IMR-90 (cell line): ENCODE measurements around the gene SLC22A16. TPM values are rescaled to one million over a fixed set of nuclear protein-coding genes. Genes with fewer than 3 reads are reported as not detected.

Experiments
- ATAC-seq: fragments of 200-7000 bp; cut with Tn5 transposase; 2 replicates; pipeline ENCODE4 v1.9.1; 2020; ENCODE audit warnings: low read depth, mild to moderate bottlenecking, moderate library complexity
- BruUV-seq: library from RNA; stranded (reverse); fragments of 400-500 nt; replicated peaks from 2 replicates; lab custom pipeline; 2021; lab: Mats Ljungman, UMichigan
- CTCF ChIA-PET: fragments of 300-600 bp; formaldehyde crosslinking; extraction: SDS; loops from one replicate; lab custom pipeline; 2021; ENCODE audit warnings: antibody characterized with exemption; lab: Yijun Ruan, JAX
- POLR2A ChIA-PET: fragments of 300-600 bp; sonication (Branson Sonifier 250); formaldehyde crosslinking; loops from one replicate; lab custom pipeline; 2022; ENCODE audit warnings: antibody characterized with exemption; ENCODE audit not compliant: unreplicated experiment; lab: Charles Lee
- DNase-seq: peaks from one replicate; pipeline ENCODE4 v3.0.0; 2013
- H2AFZ ChIP-seq: replicated peaks from 2 replicates; pipeline ENCODE3; 2013; ENCODE audit warnings: low read length, mild to moderate bottlenecking; ENCODE audit not compliant: poor library complexity
- H2AK5ac ChIP-seq: 2 replicates; pipeline ENCODE4 v1.6.1; 2013; ENCODE audit warnings: low read depth, low read length, inconsistent platforms
- H2AK9ac ChIP-seq: replicated peaks from 2 replicates; pipeline ENCODE3; 2013; ENCODE audit warnings: mild to moderate bottlenecking, low read depth, low read length, moderate library complexity; ENCODE audit not compliant: poor library complexity
- H2BK120ac ChIP-seq: 2 replicates; pipeline ENCODE4 v1.6.1; 2013; ENCODE audit warnings: low read depth, low read length, inconsistent platforms
- H2BK15ac ChIP-seq: 3 replicates; pipeline ENCODE4 v1.6.1; 2013; ENCODE audit warnings: low read depth, low read length, inconsistent platforms
- H2BK20ac ChIP-seq: 2 replicates; pipeline ENCODE4 v1.6.1; 2013; ENCODE audit warnings: low read depth, mild to moderate bottlenecking, inconsistent platforms, low read length, moderate library complexity
- H2BK5ac ChIP-seq: 2 replicates; pipeline ENCODE4 v1.6.1; 2013; ENCODE audit warnings: mild to moderate bottlenecking, low read depth, low read length, inconsistent platforms; ENCODE audit not compliant: poor library complexity, severe bottlenecking
- H3K14ac ChIP-seq: replicated peaks from 2 replicates; pipeline ENCODE4 v1.6.1; 2013; ENCODE audit warnings: low read depth, low read length, inconsistent platforms
- H3K18ac ChIP-seq: 2 replicates; pipeline ENCODE4 v1.6.1; 2013; ENCODE audit warnings: low read depth, low read length, control low read depth
- H3K23ac ChIP-seq: 2 replicates; pipeline ENCODE4 v1.6.1; 2013; ENCODE audit warnings: low read depth, low read length, inconsistent platforms
- H3K27ac ChIP-seq: 2 replicates; pipeline ENCODE4 v1.5.1; 2013; ENCODE audit warnings: mild to moderate bottlenecking, control low read depth, low read length; ENCODE audit not compliant: insufficient read depth
- H3K27me3 ChIP-seq: 2 replicates; pipeline ENCODE4 v1.6.1; 2013; ENCODE audit warnings: low read length; ENCODE audit not compliant: control insufficient read depth, insufficient read depth
- H3K36me3 ChIP-seq: 2 replicates; pipeline ENCODE4 v1.6.1; 2013; ENCODE audit warnings: low read length, mixed read lengths; ENCODE audit not compliant: control insufficient read depth, insufficient read depth
- H3K4ac ChIP-seq: 2 replicates; pipeline ENCODE4 v1.6.1; 2013; ENCODE audit warnings: low read depth, low read length, inconsistent platforms
- H3K4me1 ChIP-seq: 2 replicates; pipeline ENCODE4 v1.6.1; 2013; ENCODE audit warnings: low read length, mixed read lengths; ENCODE audit not compliant: control insufficient read depth, insufficient read depth
- H3K4me2 ChIP-seq: 2 replicates; pipeline ENCODE4 v1.6.1; 2013; ENCODE audit warnings: low read depth, mild to moderate bottlenecking, control low read depth, low read length, moderate library complexity
- H3K4me3 ChIP-seq: 2 replicates; pipeline ENCODE4 v1.5.1; 2013; ENCODE audit warnings: low read depth, mild to moderate bottlenecking, control low read depth, low read length, moderate library complexity; ENCODE audit not compliant: insufficient read depth
- H3K56ac ChIP-seq: 2 replicates; pipeline ENCODE4 v1.6.1; 2013; ENCODE audit warnings: low read length, inconsistent platforms; ENCODE audit not compliant: insufficient read depth; ENCODE audit errors: extremely low read depth
- H3K79me1 ChIP-seq, 2 experiments: 2 replicates each; pipeline ENCODE4 v1.6.1; 2013; ENCODE audit warnings: low read length in 2 of 2, inconsistent platforms in 1 of 2, low read depth in 1 of 2
- H3K9ac ChIP-seq: 2 replicates; pipeline ENCODE4 v1.6.1; 2013; ENCODE audit warnings: low read depth, low read length, control low read depth
- H3K9me1 ChIP-seq: 2 replicates; pipeline ENCODE4 v1.6.1; 2013; ENCODE audit warnings: low read length, inconsistent platforms; ENCODE audit not compliant: insufficient read depth
- H3K9me3 ChIP-seq: 2 replicates; pipeline ENCODE4 v1.6.1; 2013; ENCODE audit warnings: low read length; ENCODE audit not compliant: control insufficient read depth, insufficient read depth
- H4K20me1 ChIP-seq: 2 replicates; pipeline ENCODE4 v1.6.1; 2013; ENCODE audit warnings: low read length, inconsistent platforms; ENCODE audit not compliant: insufficient read depth
- H4K5ac ChIP-seq: 2 replicates; pipeline ENCODE4 v1.6.1; 2013; ENCODE audit warnings: mild to moderate bottlenecking, low read depth, low read length, control low read depth
- H4K8ac ChIP-seq, 2 experiments: 2 replicates each; pipeline ENCODE4 v1.6.1; 2013; ENCODE audit warnings: low read depth in 2 of 2, low read length in 2 of 2, control low read depth in 1 of 2, inconsistent platforms in 1 of 2
- H4K91ac ChIP-seq: 2 replicates; pipeline ENCODE4 v1.6.1; 2013; ENCODE audit warnings: low read depth, low read length, inconsistent platforms; ENCODE audit not compliant: insufficient read depth
- CEBPB ChIP-seq: IDR thresholded peaks from 2 replicates; pipeline ENCODE4 v1.6.1; 2012; ENCODE audit warnings: low read depth, low read length, improper control_type of control experiment
- CTCF ChIP-seq: conservative IDR thresholded peaks from 2 replicates; pipeline ENCODE4 v1.5.1; 2012; ENCODE audit warnings: mild to moderate bottlenecking, low read depth, low read length, improper control_type of control experiment
- MXI1 ChIP-seq: IDR thresholded peaks from 2 replicates; pipeline ENCODE4 v1.6.1; 2012; ENCODE audit warnings: low read depth, mild to moderate bottlenecking, low read length, moderate library complexity, borderline replicate concordance
- NFE2L2 ChIP-seq: fragments of 150-350 bp; IDR thresholded peaks from 2 replicates; pipeline ENCODE4 v1.6.1; 2016; ENCODE audit warnings: low read depth, mild to moderate bottlenecking, low read length
- RFX5 ChIP-seq: IDR thresholded peaks from 2 replicates; pipeline ENCODE4 v1.8.0; 2012; ENCODE audit warnings: low read depth, mild to moderate bottlenecking, low read length, moderate library complexity
- WGBS, 2 experiments: methylation state at CpG; one replicate each; pipeline versions ENCODE4 v1.1.5 to v1.1.7; 2013; ENCODE audit warnings: missing lambda C conversion rate in 2 of 2; ENCODE audit not compliant: insufficient read length in 1 of 2; ENCODE audit errors: extremely low coverage in 2 of 2; 5-methylcytosine and 5-hydroxymethylcytosine counted together
- dilution Hi-C: fragments of 300-500 bp; cut with HindIII; formaldehyde crosslinking; loops from one replicate; pipeline ENCODE4 v1.14.3; 2018; ENCODE audit warnings: low sequenced_read_pairs; ENCODE audit not compliant: unreplicated experiment
- in situ Hi-C: fragments of 300-500 bp; cut with MboI; formaldehyde crosslinking; loops from 3 replicates; pipeline ENCODE4 v1.14.3; 2019; ENCODE audit warnings: low sequenced_read_pairs, inconsistent platforms, mixed read lengths
- intact Hi-C: fragments of 100-400 bp; cut with micrococcal nuclease; formaldehyde crosslinking; loops from 2 replicates; pipeline ENCODE4 v1.10.0; 2022
- polyA plus RNA-seq, 3 experiments: library from polyadenylated mRNA; depleted of rRNA; stranded (reverse); fragments of >200 nt; gene quantifications; 2 replicates each; pipeline ENCODE4 v1.2.3, GENCODE V29; 2012; ENCODE audit warnings: low replicate concordance in 1 of 3
- total RNA-seq: library from RNA; depleted of rRNA; stranded (reverse); fragments of >200 nt; gene quantifications from 2 replicates; pipeline ENCODE4 v1.2.3, GENCODE V29; 2012

Gene SLC22A16
- total and polyA plus RNA-seq, 2 of the 4 experiments (the other 2 are of a cell fraction): not detected

GRCh38 chr6:110398778-110399177 lies 77.6 kb downstream of the SLC22A16 start (continued):
- no peak for TF ChIP-seq CTCF

- ATAC-seq (no peak), DNase-seq (no peak)
- no peak overlapping the region for H2AFZ ChIP-seq
- H4K20me1 ChIP-seq: no peaks in the 10 kb centered on the region
- dilution Hi-C loops: no loop called here
- no TSS peak for BruUV-seq
- H2BK15ac ChIP-seq: no peak overlapping the region
- H3K27ac ChIP-seq: no peak overlapping the region
- H3K9me3 ChIP-seq: no peaks in the 10 kb centered on the region
- no peak overlapping the region for H4K91ac ChIP-seq
- H3K9me1 ChIP-seq: 0 out of 2 replicates have a peak, but pooled peaks cover 3% of the 10 kb centered on the region
- H3K4me2 ChIP-seq: no peak overlapping the region
- H3K9ac ChIP-seq: no peak overlapping the region
- H2AK5ac ChIP-seq: no peak overlapping the region
- peaks cover 3% of the 10 kb centered on the region for H3K27me3 ChIP-seq
- H3K56ac ChIP-seq: no peak overlapping the region
- no peaks in the 10 kb centered on the region; the same call in 1 of the 2 replicates for H3K4me1 ChIP-seq
- H3K23ac ChIP-seq: no peak overlapping the region
- no CpG with 5 or more reads among the region's 4 CpGs for WGBS, 2 experiments
- TF ChIP-seq CEBPB (no peak), NFE2L2 (no peak), RFX5 (no peak), MXI1 (no peak)
- no peak overlapping the region for H2BK5ac ChIP-seq
- H3K36me3 ChIP-seq: no peaks in the 10 kb centered on the region
- intact Hi-C loops: no loop called here
- H2BK120ac ChIP-seq: no peak overlapping the region
- H4K8ac ChIP-seq: no peak overlapping the region
- H3K14ac ChIP-seq: no peak overlapping the region
- no peak overlapping the region for H4K5ac ChIP-seq
- H2BK20ac ChIP-seq: no peak overlapping the region
- ChIA-PET POLR2A (no interaction called here), CTCF (no interaction called here)
- no peak overlapping the region for H3K4me3 ChIP-seq
- no peak overlapping the region for H2AK9ac ChIP-seq
- no peaks in the 10 kb centered on the region for H3K79me1 ChIP-seq
- in situ Hi-C loops: no loop called here
- H3K18ac ChIP-seq: no peak overlapping the region
- H3K4ac ChIP-seq: no peak overlapping the region
Observed at GRCh38 chr6:110395221-110395620, 81.2 kb downstream of the SLC22A16 start.
